ENCODE measurements around the gene UBE2F. TPM values are rescaled to one million over a fixed set of nuclear protein-coding genes. Genes with fewer than 3 reads are reported as not detected.
A peak's percentile ranks its signal among the peaks of the same experiment; 100 is the strongest.
"Not testable (repeated sequence)": the region's sequence is repeated elsewhere in the genome, so short reads cannot be mapped to it uniquely, and the experiment has no call there.

UBE2F gene
- total and polyA plus RNA-seq, 9 of the 15 experiments (the other 6 are each of a cell fraction or from before 2014, with no cell fraction given), result 18.1 to 88.1 (median 53.0) TPM

- peaks cover 57% of the 10 kb centered on the region; the same call in 2 of the 3 replicates for H3K36me3 ChIP-seq (ENCODE audit: control insufficient read depth, insufficient read depth, low read length)
- H4K20me1 ChIP-seq (replicated peaks; ENCODE audit: control insufficient read depth, insufficient read depth, low read length); H3K27ac ChIP-seq (ENCODE audit: extremely low read depth, low read depth, low read length); H3K79me2 ChIP-seq (ENCODE audit: control insufficient read depth, insufficient read depth, low read length); H2AFZ ChIP-seq (ENCODE audit: low read depth, low read length); intact Hi-C loops (cut with micrococcal nuclease); H3K27me3 ChIP-seq (ENCODE audit: control insufficient read depth in 2 of 2, insufficient read depth in 2 of 2, low read length in 2 of 2); H3K9ac ChIP-seq (ENCODE audit: insufficient read depth in 1 of 2, low read depth in 2 of 2, low read length in 2 of 2); BruUV-seq (replicated peaks); ATAC-seq; H3K9me3 ChIP-seq (replicated peaks; ENCODE audit: control insufficient read depth, insufficient read depth, low read depth, low read length); H3K4me1 ChIP-seq (replicated peaks in 1 of 2; ENCODE audit: control insufficient read depth in 2 of 2, insufficient read depth in 2 of 2, low read length in 2 of 2); FAIRE-seq; in situ Hi-C loops (cut with MboI); DNase-seq (ENCODE audit: extremely low read depth in 1 of 4, low spot score in 3 of 4); H3K4me3 ChIP-seq; H3K9me1 ChIP-seq (ENCODE audit: control insufficient read depth, insufficient read depth, low read length); CTCF ChIA-PET (ENCODE audit: low intra/inter-chr PET ratio); H3K4me2 ChIP-seq (ENCODE audit: insufficient read depth, low read length): not testable (repeated sequence)
- peak; percentile 33; the same call in 1 of the 2 replicates for TF ChIP-seq ZBTB33 (CRISPR knock-in tag; IDR thresholded peaks at IDR 0.05)
- WGBS (ENCODE audit: insufficient coverage, low coverage, missing lambda C conversion rate), result 87% methylated on average over 3 of the region's 9 CpGs
- POLR2A ChIA-PET, result interaction anchor here (0.7 kb wide), 1 partner anchor 440 kb away, joined by 3 read pairs; no protein-coding TSS in a partner anchor
Measured at GRCh38 chr2:238033991-238034390, 67.2 kb downstream of the UBE2F start.

- Histone ChIP-seq H3K9me3 (replicated peaks; ENCODE audit: control insufficient read depth, insufficient read depth, low read depth, low read length) (no peaks in the 10 kb centered on the region), H3K27ac (ENCODE audit: extremely low read depth, low read depth, low read length) (no peak overlapping the region), H3K9me1 (ENCODE audit: control insufficient read depth, insufficient read depth, low read length) (no peaks in the 10 kb centered on the region), H3K27me3 (ENCODE audit: control insufficient read depth in 2 of 2, insufficient read depth in 2 of 2, low read length in 2 of 2) (no peaks in the 10 kb centered on the region), H3K36me3 (ENCODE audit: control insufficient read depth, insufficient read depth, low read length) (peaks cover 66% of the 10 kb centered on the region; the same call in 2 of the 3 replicates), H4K20me1 (replicated peaks; ENCODE audit: control insufficient read depth, insufficient read depth, low read length) (no peaks in the 10 kb centered on the region), H3K4me2 (ENCODE audit: insufficient read depth, low read length) (no peak overlapping the region), H3K4me3 (no peak overlapping the region), H3K9ac (ENCODE audit: insufficient read depth in 1 of 2, low read depth in 2 of 2, low read length in 2 of 2) (no peak overlapping the region), H3K79me2 (ENCODE audit: control insufficient read depth, insufficient read depth, low read length) (no peaks in the 10 kb centered on the region), H3K4me1 (replicated peaks in 1 of 2; ENCODE audit: control insufficient read depth in 2 of 2, insufficient read depth in 2 of 2, low read length in 2 of 2) (no peaks in the 10 kb centered on the region), H2AFZ (ENCODE audit: low read depth, low read length) (no peak overlapping the region)
- CTCF ChIA-PET (ENCODE audit: low intra/inter-chr PET ratio), result no interaction called here
- FAIRE-seq, result no peak
- no peak for ATAC-seq
- 98% methylated on average over 5 of the region's 8 CpGs for WGBS (ENCODE audit: insufficient coverage, low coverage, missing lambda C conversion rate)
- in situ Hi-C loops (cut with MboI), result no loop called here
- intact Hi-C loops (cut with micrococcal nuclease), result no loop called here
- no TSS peak for BruUV-seq (replicated peaks)
- POLR2A ChIA-PET, result no interaction called here
- TF ChIP-seq POLR2G (IDR thresholded peaks at IDR 0.05; ENCODE audit: low read depth, low read length) (peak; percentile 22; the same call in 1 of the 2 replicates), ESRRB (CRISPR knock-in tag; IDR thresholded peaks at IDR 0.05; ENCODE audit: borderline replicate concordance) (no peak)
- no peak for DNase-seq (ENCODE audit: extremely low read depth in 1 of 4, low spot score in 3 of 4)
Measured at GRCh38 chr2:238038203-238038602, 71.4 kb downstream of the UBE2F start.

Measured in K562 (cell line).